Stomach (tissue), 9 donors: ENCODE measurements around the gene CD99L2. TPM values are rescaled to one million over a fixed set of nuclear protein-coding genes. Genes with fewer than 3 reads are reported as not detected.

Experiments
- DNase-seq, 2 donors: peaks; one replicate each; pipeline versions ENCODE4 v3.0.0 to v3.0.0-alpha.2; 2013 to 2019
- H3K27ac ChIP-seq, 5 donors: fragments of 200-600 bp in 4 of 5; sonication (generic) in 4 of 5; one replicate each; pipeline ENCODE4 v1.5.1; 2013 to 2019; ENCODE audit warnings: mild to moderate bottlenecking in 1 of 5, moderate library complexity in 1 of 5
- H3K27me3 ChIP-seq, 3 donors: fragments of 200-600 bp; sonication (generic); one replicate each; pipeline ENCODE4 v1.5.1; 2017 to 2019; ENCODE audit warnings: mixed run types in 1 of 3
- H3K36me3 ChIP-seq, 4 donors: fragments of 200-600 bp; sonication (generic); 1 replicate in 3 of 4; 2 replicates in 1 of 4; pipeline ENCODE4 v1.5.1; 2016 to 2019
- H3K4me1 ChIP-seq, 4 donors: fragments of 200-600 bp; sonication (generic); one replicate each; pipeline ENCODE4 v1.5.1; 2016 to 2019
- H3K4me3 ChIP-seq, 4 donors: fragments of 200-600 bp; sonication (generic) in 3 of 4; one replicate each; pipeline ENCODE4 v1.5.1; 2016 to 2019; ENCODE audit warnings: mild to moderate bottlenecking in 1 of 4
- H3K9me3 ChIP-seq, 4 donors: fragments of 200-600 bp; sonication (generic); one replicate each; pipeline ENCODE4 v1.5.1; 2016 to 2019
- CTCF ChIP-seq, 7 experiments: fragments of 450-650 bp in 4 of 7; fragments of 200-600 bp in 3 of 7; sonication (generic) in 3 of 7; IDR thresholded peaks; one replicate each; pipeline ENCODE4 v1.5.1; 2016 to 2019; ENCODE audit warnings: antibody characterized with exemption in 7 of 7, control low read depth in 2 of 7, mild to moderate bottlenecking in 1 of 7
- EP300 ChIP-seq: sonication (generic); formaldehyde crosslinking; IDR thresholded peaks from one replicate; pipeline ENCODE4 v1.6.1; 2017; ENCODE audit warnings: antibody characterized with exemption
- POLR2A ChIP-seq, 4 donors: fragments of 450-650 bp; IDR thresholded peaks; one replicate each; pipeline ENCODE4 v1.6.1; 2016; ENCODE audit warnings: antibody characterized with exemption in 4 of 4, control low read depth in 2 of 4, mild to moderate bottlenecking in 1 of 4, moderate library complexity in 1 of 4
- POLR2AphosphoS5 ChIP-seq, 3 donors: sonication (generic); formaldehyde crosslinking; IDR thresholded peaks; one replicate each; pipeline ENCODE4 v1.6.1; 2016; ENCODE audit warnings: antibody characterized with exemption in 3 of 3
- WGBS, 5 donors: extraction: QIAGEN DNeasy Blood & Tissue Kit in 3 of 5; methylation state at CpG; one replicate each; pipeline versions ENCODE4 v1.1.5 to v1.1.7; 2013 to 2018; 5-methylcytosine and 5-hydroxymethylcytosine counted together
- intact Hi-C: fragments of 100-400 bp; cut with DNase I; formaldehyde crosslinking; loops from one replicate; pipeline ENCODE4 v1.15.1; 2023; ENCODE audit warnings: low total_unique reads
- polyA plus RNA-seq, 3 donors: library from polyadenylated mRNA; stranded (reverse); fragments of 200-250 nt; gene quantifications; one replicate each; pipeline ENCODE4 v1.2.3, GENCODE V29; 2013
- total RNA-seq, 5 donors: library from RNA; depleted of rRNA; stranded (reverse); fragments of >200 nt; gene quantifications; one replicate each; pipeline versions ENCODE4 v1.1.0 to v1.2.3, GENCODE V29; 2014 to 2016
- donor health status: healthy with polysubstance abuse.
- donor health status: Bipolar disorder and iron deficiency.
- donor health status: healthy.

CD99L2 gene
- total and polyA plus RNA-seq, 8 donors, result 3.5 to 40.6 (median 13.7) TPM

- Histone ChIP-seq H3K4me3 (no peak overlapping the region), H3K4me1 (peaks cover 0 to 5% (median 0%) of the 10 kb centered on the region in 4 donors), H3K27ac (no peak overlapping the region), H3K36me3 (no peaks in the 10 kb centered on the region), H3K9me3 (no peaks in the 10 kb centered on the region), H3K27me3 (no peaks in the 10 kb centered on the region)
- no peak for TF ChIP-seq POLR2AphosphoS5 (IDR thresholded peaks at IDR 0.05)
- TF ChIP-seq POLR2A (IDR thresholded peaks at IDR 0.05), result no peak
- no peak for TF ChIP-seq EP300
- TF ChIP-seq CTCF (IDR thresholded peaks at IDR 0.05), result no peak
- WGBS, 5 donors, result 62 to 91% (median 88%) methylated on average over 4 of the region's 4 CpGs
- no peak for DNase-seq
- intact Hi-C loops, result no loop called here
Observed at GRCh38 chrX:150719621-150720020, 178.8 kb downstream of the CD99L2 start.

Other genes starting within 250 kb of the CD99L2 start
- gene MTMR1, start 205.3 kb downstream of the CD99L2 start, total RNA-seq, result 10 to 100 TPM in 3 of 5 donors, 1 to 10 TPM in 2; 4.7 to 36.4 (median 19.9) TPM
- gene MTMR1, start 205.3 kb downstream of the CD99L2 start, polyA plus RNA-seq, result 1 to 10 TPM; 5.4 to 9.4 (median 5.5) TPM
- gene HMGB3, start 84.7 kb upstream of the CD99L2 start, total RNA-seq, result 10 to 100 TPM in 2 of 5 donors, 1 to 10 TPM in 2, not detected in 1; 1.2 to 17.6 (median 9.8) TPM
- gene HMGB3, start 84.7 kb upstream of the CD99L2 start, polyA plus RNA-seq, result 10 to 100 TPM in 2 of 3 donors, 1 to 10 TPM in 1; 9.0 to 19.7 (median 17.3) TPM